ENCODE measurements around the gene IVD. TPM values are rescaled to one million over a fixed set of nuclear protein-coding genes. Genes with fewer than 3 reads are reported as not detected.

IVD gene
- total and polyA plus RNA-seq, 2 donors from 2014 or later = 76.9 to 83.0 TPM

DNA sequence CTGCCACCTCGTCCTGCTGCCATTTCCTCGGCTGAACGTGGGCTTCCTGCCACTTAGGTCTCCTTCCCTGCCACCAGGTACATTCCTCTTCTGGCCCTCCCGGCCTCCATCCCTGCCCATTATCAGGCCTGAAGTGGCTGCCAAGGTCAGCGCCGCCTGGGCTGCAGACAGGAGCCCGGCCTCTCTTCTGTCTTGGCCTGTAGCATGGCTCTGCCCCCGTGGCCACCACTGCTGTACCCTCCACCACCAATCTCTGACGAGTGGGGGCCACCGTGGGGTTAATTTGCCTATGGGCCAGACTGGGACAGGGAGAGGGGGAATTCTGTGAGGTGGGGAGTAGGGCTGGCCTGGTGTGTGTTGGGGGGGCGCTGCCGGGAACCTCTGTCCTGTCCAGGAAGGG lies 33.1 kb downstream of the IVD start:
- H3K4me1 ChIP-seq (ENCODE audit: control insufficient read depth in 2 of 3, insufficient read depth in 2 of 3, low read depth in 1 of 3, low read length in 3 of 3) = peaks cover 0 to 26% (median 0%) of the 10 kb centered on the region in 3 donors
- TF ChIP-seq, protein P1, sequence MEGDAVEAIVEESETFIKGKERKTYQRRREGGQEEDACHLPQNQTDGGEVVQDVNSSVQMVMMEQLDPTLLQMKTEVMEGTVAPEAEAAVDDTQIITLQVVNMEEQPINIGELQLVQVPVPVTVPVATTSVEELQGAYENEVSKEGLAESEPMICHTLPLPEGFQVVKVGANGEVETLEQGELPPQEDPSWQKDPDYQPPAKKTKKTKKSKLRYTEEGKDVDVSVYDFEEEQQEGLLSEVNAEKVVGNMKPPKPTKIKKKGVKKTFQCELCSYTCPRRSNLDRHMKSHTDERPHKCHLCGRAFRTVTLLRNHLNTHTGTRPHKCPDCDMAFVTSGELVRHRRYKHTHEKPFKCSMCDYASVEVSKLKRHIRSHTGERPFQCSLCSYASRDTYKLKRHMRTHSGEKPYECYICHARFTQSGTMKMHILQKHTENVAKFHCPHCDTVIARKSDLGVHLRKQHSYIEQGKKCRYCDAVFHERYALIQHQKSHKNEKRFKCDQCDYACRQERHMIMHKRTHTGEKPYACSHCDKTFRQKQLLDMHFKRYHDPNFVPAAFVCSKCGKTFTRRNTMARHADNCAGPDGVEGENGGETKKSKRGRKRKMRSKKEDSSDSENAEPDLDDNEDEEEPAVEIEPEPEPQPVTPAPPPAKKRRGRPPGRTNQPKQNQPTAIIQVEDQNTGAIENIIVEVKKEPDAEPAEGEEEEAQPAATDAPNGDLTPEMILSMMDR (IDR thresholded peaks at IDR 0.05; ENCODE audit: borderline replicate concordance, extremely low read depth, insufficient read depth) = no peak
- H3K4me3 ChIP-seq (ENCODE audit: low read length in 3 of 3) = no peak overlapping the region
- no peaks in the 10 kb centered on the region for H3K36me3 ChIP-seq (ENCODE audit: control insufficient read depth in 2 of 3, insufficient read depth in 3 of 3, low read length in 3 of 3)
- no peak overlapping the region for H3K9ac ChIP-seq (ENCODE audit: low read length in 3 of 3)
- H3K27me3 ChIP-seq (ENCODE audit: control insufficient read depth, insufficient read depth, low read length) = peaks cover 9% of the 10 kb centered on the region
- DNase-seq = no peak
- no peaks in the 10 kb centered on the region for H3K9me3 ChIP-seq (ENCODE audit: control insufficient read depth in 2 of 3, insufficient read depth in 1 of 3, low read length in 3 of 3)
- H3K27ac ChIP-seq (ENCODE audit: low read depth in 2 of 2, low read length in 2 of 2) = no peak overlapping the region
- FAIRE-seq = no peak
- intact Hi-C loops (cut with DNase I) = no loop called here

DNA sequence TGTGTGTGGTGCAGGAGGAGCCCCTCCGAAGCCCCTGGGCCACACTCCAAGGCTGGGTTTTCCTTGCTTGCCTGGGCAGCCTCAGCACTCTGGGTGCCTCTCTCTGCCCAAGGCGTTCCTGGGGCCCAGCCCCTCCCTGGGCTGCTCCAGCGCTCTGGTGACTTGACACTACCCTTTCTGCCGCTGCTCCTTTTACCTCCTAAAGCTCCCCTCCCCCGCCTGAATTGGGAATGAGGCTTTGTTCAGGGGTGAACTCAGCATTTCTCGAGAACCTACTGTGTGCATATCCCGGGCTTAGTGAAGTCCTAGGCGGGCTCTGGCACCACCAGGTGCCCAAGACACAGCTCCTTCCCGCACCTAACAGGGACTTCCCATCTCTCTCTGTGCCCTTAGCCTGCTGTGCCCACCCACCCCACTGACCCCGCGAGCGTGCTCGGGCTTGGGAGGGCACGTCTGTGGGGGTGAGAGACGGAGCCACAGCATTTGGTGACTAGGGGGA lies 33.9 kb downstream of the IVD start:
- intact Hi-C loops (cut with DNase I) = no loop called here
- H3K4me1 ChIP-seq (ENCODE audit: control insufficient read depth in 2 of 3, insufficient read depth in 2 of 3, low read depth in 1 of 3, low read length in 3 of 3) = peaks cover 0 to 26% (median 0%) of the 10 kb centered on the region in 3 donors

DNA sequence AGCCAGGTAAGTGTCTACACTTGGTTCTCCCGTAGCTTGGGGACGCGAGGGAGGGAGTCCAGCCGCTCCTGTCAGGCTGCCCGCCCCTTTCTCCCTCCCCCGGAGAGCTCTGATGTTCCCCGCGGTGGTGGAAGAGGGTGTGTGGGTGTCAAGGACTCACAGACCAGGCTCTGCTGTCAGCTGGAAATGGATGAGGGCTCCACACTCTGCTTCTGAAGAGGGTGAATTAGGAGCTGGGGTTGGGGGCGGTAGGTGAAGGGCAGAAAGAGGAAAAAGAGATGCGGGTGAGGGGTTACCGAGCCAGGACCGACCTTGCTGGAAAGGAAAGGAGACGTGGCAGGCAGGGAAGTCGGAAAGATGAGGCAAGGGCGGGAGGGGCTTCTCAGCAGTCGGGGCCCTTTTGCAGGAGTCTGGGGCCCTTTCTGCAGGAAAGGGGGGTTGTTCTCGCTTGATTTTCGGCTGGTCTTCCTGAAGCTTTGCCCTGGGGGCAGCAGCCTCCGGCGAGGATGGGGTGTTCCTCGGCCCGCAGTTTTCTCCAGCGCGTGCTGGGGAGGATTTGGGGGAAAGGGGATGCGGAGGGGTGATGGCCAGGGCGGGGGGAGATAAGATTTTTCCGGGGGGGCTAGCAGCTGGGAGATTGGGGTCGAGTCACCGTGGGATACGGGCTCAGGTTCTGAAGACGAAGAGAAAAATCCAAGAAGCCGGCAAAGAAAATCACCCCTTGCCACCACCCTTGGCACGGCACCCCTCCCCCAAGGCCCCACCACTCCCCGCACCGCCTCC lies 34.6 kb downstream of the IVD start:
- TF ChIP-seq, protein P1 (IDR thresholded peaks at IDR 0.05; ENCODE audit: borderline replicate concordance, extremely low read depth, insufficient read depth) = no peak
- peak in 3 of 5 donors; percentile 53 to 71 (median 61) for DNase-seq
- H3K4me3 ChIP-seq (ENCODE audit: low read length in 3 of 3) = peak overlapping the region; percentile 44 to 69 (median 55)
- no peak for FAIRE-seq
- intact Hi-C loops (cut with DNase I) = no loop called here
- no peak overlapping the region for H3K27ac ChIP-seq (ENCODE audit: low read depth in 2 of 2, low read length in 2 of 2)
- H3K9ac ChIP-seq (ENCODE audit: low read length in 3 of 3) = peak overlapping the region in 2 of 3 donors; percentile 45 to 61
- no peaks in the 10 kb centered on the region for H3K9me3 ChIP-seq (ENCODE audit: control insufficient read depth in 2 of 3, insufficient read depth in 1 of 3, low read length in 3 of 3)
- peaks cover 0 to 26% (median 0%) of the 10 kb centered on the region in 3 donors for H3K4me1 ChIP-seq (ENCODE audit: control insufficient read depth in 2 of 3, insufficient read depth in 2 of 3, low read depth in 1 of 3, low read length in 3 of 3)
- peaks cover 4% of the 10 kb centered on the region for H3K27me3 ChIP-seq (ENCODE audit: control insufficient read depth, insufficient read depth, low read length)
- H3K36me3 ChIP-seq (ENCODE audit: control insufficient read depth in 2 of 3, insufficient read depth in 3 of 3, low read length in 3 of 3) = no peaks in the 10 kb centered on the region

More for the DNA sequence above, 33.9 kb downstream of the IVD start:
- FAIRE-seq = no peak
- Histone ChIP-seq H3K36me3 (ENCODE audit: control insufficient read depth in 2 of 3, insufficient read depth in 3 of 3, low read length in 3 of 3) (no peaks in the 10 kb centered on the region), H3K27me3 (ENCODE audit: control insufficient read depth, insufficient read depth, low read length) (peaks cover 9% of the 10 kb centered on the region), H3K9me3 (ENCODE audit: control insufficient read depth in 2 of 3, insufficient read depth in 1 of 3, low read length in 3 of 3) (no peaks in the 10 kb centered on the region), H3K27ac (ENCODE audit: low read depth in 2 of 2, low read length in 2 of 2) (no peak overlapping the region), H3K4me3 (ENCODE audit: low read length in 3 of 3) (peak overlapping the region in 2 of 3 donors; percentile 12 to 69), H3K9ac (ENCODE audit: low read length in 3 of 3) (peak overlapping the region in 1 of 3 donors; percentile 61)
- TF ChIP-seq, protein P1 (IDR thresholded peaks at IDR 0.05; ENCODE audit: borderline replicate concordance, extremely low read depth, insufficient read depth) = no peak
- peak in 4 of 5 donors; percentile 35 to 76 (median 62) for DNase-seq
